Measurements from ENCODE around the gene SH2B3.
A peak's percentile ranks its signal among the peaks of the same experiment; 100 is the strongest.
"Not testable (repeated sequence)": the region's sequence is repeated elsewhere in the genome, so short reads cannot be mapped to it uniquely, and the experiment has no call there.

The SH2B3 gene

DNA sequence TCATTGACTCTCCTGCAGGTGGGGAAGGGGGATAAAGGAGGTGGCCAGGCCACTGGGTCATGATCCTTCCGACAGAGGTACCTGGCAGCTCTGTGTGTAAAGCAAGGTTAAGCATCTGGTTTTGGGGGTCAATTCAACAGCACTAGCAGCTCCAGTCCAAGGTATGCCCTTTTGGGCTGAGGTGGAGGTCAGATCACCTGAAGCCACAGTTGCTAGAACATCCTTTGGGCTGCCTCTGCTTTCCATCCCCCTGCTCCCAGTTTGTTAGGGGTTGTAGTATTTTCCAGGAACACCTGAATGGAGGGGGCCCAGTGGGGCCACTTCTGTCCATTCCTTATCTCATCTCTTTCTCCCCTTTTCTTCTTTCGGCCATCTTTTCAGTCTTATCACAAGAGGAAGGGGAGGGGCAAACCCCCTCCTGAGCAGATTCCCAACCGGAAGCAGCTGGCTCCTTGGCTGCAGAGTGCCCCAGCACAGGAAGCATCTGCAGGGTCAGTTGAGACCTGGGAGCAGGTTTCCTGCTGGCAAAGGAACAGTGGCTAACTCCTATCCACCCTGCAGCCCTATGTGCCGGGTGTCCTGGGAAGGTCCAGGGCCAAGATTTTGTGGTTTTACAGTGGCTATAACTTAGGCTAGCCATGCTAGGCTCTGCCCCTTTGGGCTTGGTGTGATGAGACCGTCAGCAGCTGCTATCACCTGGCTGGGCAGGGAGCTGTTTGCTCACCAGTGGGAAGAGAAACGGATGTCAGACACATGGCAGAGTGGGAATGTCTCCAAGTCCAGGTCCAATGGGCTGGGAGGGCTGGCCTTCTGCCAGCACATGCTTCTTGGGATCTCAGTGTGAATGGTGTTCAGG lies 40.2 kb downstream of the SH2B3 start:
- DNase-seq, result no peak

DNA sequence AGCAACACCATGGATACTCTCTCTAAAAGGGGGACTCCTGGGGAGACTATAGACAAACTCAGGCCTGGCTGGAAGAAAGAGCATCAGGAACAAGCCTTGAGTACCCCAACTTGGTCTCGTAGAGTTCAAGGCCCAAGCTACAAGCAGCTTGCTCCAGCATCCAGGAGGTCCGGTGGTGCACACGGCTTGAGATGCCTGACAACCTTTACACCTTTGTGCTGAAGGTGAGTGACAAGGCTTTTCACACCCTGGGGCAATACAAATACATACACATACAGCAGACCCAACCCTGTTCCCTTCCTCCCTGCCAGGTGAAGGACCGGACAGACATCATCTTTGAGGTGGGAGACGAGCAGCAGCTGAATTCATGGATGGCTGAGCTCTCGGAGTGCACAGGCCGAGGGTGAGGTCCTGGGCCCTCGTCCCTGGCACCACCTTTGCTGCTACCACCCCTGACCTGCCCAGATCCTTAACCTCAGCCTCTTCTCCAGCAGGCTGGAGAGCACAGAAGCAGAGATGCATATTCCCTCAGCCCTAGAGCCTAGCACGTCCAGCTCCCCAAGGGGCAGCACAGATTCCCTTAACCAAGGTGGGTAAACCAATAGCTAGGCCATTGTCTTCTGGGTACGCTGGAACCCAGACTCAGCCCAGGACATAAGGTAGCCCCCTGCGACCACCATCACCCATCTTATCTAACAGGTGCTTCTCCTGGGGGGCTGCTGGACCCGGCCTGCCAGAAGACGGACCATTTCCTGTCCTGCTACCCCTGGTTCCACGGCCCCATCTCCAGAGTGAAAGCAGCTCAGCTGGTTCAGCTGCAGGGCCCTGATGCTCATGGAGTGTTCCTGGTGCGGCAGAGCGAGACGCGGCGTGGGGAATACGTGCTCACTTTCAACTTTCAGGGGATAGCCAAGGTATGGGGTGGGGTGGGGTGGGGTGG lies 41.2 kb downstream of the SH2B3 start:
- DNase-seq, result no peak

DNA sequence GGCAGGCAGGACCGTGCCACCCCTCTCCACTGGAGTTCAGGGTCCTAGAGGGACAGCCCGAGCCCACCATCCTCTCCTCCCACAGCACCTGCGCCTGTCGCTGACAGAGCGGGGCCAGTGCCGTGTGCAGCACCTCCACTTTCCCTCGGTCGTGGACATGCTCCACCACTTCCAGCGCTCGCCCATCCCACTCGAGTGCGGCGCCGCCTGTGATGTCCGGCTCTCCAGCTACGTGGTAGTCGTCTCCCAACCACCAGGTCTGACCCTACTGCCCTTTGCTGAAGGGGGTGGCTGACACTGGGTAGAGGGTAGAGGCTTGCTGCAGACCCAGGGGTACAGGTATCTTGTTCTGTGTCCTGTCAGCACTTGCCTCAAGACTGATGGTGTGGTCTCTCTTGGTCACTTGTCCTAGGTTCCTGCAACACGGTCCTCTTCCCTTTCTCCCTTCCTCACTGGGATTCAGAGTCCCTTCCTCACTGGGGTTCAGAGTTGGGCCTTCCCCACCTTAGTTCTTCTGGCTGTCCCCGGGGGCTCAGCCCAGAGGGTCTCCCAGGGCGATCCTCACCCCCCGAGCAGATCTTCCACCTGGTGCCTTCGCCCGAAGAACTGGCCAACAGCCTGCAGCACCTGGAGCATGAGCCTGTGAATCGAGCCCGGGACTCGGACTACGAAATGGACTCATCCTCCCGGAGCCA lies 42.0 kb downstream of the SH2B3 start:
- DNase-seq, result no peak

DNA sequence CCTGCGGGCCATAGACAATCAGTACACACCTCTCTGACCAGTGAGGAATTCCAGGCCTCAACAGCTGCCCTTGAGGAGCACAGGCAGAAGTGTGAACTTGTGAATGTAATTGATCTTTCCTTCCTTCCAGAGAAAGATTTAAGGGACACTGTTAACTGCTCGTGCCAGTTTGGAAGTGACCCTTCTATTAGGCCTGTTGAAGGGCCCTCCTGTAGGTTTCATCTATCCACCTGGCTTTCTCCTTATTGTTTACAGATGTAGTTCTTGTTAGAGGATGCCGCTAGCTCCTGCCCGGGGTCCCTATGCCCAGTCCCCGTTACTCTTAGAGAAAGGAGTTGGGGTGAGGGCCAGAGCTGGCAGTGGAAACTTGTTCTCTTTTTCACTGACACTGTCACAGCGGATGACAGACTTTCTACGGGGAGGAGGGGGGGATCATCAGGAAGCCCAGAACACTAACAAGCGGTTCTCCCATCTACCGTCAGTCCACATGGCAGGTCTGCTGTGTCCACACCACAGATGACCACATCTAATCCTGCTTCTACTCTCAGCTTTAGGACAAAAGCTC lies 42.6 kb downstream of the SH2B3 start:
- no peak for DNase-seq

DNA sequence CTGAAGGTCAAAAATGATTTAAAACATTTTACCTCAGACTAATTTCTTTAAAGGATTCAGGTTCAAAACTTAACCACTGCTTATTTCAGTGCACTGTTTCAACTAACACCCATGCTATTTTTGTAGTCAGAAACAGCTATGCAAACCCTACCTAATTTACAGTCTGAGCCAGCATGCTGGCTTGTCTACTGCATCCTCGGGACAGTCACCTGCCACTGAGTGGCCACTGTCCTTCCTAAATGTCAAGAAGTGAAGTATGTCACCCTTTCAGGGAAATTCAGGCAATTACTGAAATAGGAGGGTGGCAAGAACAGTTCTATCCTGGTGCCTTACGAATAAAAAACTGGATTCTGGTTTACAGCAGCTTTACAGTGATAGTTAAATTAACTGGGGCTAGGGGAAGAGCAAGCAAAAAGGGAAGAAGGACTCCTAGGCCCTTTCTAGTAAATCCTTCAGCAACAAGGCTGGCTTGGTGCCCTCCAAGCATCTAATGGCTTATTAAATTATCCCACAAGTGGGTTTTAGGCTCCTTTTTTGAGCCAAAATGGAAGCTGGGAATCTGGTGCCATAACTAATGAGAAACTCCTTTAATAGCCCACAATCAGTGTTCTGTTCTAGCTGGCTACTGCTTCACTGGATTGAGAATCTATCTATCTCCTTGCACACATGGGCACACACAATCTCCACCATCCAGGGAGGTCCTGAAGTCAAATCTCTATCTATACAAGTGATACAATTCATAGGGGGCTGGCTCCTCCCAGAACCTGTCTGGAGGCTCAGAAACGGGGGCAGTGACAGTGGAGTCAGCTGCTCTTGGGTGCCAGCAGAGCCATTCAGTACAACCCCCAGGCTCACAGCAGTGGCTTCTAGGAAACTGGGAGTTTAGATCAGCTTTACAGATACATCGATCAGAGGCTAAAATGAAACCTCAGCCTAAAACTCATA lies 43.4 kb downstream of the SH2B3 start:
- no peak for DNase-seq

DNA sequence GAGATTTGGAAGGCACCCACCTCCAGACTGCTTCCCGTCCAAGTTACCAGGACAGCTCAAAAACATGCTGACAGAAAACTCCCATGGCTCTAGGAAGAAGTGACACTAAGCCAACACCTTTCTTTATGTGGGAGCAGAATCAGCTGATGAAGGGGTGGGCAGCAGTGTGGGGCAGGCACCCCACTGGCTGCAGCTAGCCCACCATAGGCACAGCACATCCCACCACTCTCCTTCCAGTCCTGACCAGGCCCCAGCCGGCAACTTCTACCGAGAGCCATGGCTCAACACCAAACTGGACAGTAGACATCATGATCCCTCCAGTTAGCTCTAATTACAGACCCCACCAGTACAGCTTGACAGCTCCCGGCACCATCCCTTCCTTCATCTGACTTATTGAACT lies 45.0 kb downstream of the SH2B3 start:
- no peak for DNase-seq

DNA sequence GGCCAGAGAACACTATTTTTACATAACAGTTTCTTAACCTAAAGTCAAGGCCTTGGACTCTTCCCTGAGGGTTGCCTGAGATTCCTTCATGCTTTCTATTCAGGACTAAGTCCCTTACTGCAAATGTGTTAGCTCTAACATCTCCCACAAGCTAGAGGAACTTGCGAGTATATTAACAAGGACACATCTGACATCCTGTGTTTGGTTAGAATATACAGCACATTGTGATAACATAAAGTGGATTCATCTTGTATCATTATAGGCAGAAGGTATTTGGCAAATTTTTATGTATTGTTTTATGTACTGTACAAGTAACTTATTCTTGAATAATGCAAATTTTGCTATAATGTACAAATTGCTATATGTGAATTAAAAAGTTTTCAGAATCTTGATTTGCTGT lies 45.5 kb downstream of the SH2B3 start:
- DNase-seq, result no peak

DNA sequence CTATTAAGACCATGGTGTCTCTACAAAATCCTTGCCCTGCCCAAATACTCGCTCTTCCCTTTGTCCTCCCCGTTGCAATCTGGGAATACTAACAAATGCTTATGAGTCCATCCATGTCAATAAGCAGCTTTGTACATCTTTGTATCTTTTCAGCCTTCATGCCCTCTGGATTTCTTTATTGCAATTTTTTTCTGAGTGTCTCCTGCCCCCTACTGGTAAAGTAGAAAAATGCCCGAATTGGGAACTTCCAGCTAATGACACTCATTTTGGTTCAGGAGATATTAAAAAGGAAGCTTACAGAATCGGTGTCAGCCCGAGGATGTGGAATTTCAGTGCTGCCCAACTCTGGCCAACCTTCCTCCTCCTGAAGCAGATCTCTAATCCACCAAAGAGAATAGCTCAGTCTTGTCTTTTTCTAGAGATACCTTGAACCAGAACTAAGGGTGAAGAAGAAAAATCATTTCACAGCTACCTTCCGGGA lies 46.0 kb downstream of the SH2B3 start:
- peak; percentile 46 for DNase-seq

DNA sequence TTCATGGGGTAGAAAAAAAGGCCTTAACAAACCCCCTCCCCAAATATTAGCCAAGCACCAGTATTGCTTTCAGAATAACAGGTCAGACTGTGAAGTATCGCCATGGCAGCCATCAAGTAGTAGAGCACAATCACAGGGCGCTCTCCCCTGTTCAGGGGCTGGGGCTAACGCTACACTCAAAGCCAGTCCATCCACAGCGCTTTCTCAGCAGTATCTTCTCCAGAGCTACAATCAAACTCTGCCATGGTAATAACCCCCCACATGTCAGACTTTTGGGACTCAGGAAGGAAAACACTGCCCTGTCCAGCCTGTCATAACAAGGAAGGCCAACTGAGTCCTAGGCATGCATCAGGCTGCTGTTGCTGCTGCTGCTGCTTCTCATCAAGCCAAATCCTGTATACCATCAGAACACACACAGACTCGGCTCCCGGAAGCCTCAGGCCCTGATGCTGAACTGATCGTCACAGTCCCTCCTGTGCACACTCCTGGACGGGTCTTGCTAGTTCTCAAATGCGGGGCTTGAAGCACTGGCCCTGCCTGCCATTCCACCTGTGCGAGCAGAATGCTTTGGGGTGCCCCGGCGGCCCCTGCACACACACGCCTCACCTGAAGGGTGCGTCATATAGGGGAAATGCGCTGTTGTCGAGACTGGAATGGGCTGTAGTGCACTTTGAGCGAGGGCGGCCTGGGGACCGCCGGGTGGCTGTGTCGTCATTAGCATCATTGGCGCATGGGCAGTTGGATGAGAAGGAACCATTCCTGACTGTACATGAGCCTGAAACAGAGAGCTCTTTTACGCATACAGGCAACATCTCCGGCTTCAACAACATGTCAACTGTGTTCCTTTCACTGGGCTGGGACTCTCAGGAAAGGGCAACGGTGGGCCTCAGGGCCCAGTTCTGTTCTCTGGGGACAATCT lies 47.6 kb downstream of the SH2B3 start:
- no peak for DNase-seq

DNA sequence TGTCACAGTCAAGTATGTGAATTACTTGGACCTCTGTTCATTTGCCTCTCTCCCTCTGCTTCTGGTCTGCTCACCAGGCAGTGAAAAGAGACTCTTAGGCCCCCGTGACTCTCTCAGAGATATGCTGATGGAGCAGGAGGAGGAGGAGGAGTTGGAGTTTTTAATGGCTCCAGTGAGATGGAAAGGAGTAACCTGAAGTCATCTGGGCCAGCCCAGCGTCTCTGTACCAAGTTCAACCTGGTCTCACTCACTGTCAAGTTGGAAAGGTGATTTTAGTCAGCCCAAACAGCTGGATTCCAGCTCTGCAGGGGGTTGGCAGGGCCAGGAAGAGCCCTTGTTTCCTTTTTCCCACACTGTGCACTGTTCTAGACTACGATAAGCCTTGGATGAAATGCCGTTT lies 48.6 kb downstream of the SH2B3 start:
- DNase-seq, result no peak

DNA sequence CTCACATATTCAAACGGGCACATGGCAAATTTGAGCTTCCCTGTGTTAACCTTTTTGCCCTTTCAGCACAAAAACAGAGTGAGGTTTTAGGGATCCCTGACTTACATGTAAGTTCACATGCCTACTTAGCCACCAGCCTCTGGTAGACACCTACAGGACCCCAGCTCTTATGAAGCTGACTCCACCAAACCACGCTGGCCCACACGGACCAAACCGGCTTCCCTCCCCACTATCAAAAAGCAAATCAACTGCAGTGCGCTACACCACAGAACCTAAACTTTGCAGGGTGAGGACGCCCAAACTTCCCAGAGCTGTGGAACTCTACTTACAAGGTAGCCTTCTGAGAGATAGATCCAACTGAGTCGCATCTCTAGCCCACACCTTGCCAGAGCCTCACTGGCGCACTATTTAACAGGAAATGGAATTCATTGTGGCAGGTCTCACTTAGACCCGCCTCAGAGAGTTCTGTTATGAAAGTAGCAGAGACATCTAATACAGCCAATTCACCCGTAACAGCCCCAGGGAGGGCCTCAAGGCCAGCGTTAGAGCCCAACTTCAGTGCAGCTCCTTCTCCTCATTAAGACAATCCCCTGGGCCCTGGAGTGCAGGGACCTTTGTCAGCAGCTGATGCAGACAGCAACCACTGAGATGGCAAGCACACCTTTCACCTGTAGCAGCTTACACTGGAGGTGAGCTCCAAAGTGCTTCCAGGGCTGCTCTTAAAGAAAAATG lies 49.2 kb downstream of the SH2B3 start:
- DNase-seq, result no peak

DNA sequence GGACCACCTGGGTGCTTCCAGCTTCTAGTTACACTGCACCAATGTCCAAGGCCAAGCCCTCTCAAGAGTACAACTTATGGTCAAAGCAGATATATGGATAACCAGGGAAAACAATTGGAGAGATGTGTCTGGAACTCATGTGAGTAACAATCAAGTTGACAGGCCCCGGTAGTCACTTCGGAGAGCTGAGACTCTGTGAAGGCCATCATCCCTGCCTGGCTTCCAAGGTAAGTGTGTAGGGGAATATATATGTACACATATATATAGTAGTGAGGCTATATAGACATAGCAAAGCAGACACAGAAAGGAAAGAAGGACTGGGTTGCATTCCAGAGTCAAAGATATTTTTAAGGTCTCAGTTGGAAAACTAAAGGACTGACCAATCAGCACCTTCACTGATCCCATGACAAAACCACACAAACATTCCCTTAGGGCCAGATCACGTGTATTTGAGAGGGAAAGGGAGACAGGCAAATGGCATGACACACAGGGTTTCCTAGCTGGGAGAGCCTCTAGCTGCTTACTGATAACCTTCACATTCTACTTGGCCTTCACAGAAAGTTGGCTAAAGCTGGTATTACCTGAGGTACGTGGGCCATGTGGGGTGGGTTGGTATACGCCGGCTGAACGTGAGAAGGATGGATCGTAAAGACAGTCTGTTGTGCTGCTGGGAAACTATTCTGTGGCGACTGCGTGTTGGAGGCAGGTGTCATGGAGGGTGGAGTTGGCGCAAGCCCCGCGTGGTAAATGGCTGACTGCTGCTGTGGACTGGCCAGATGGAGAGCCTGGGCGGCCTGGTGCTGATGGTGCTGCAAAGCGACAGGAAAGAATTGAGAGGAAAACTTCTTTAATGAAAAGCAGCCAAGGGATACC lies 50.0 kb downstream of the SH2B3 start:
- no peak for DNase-seq

DNA sequence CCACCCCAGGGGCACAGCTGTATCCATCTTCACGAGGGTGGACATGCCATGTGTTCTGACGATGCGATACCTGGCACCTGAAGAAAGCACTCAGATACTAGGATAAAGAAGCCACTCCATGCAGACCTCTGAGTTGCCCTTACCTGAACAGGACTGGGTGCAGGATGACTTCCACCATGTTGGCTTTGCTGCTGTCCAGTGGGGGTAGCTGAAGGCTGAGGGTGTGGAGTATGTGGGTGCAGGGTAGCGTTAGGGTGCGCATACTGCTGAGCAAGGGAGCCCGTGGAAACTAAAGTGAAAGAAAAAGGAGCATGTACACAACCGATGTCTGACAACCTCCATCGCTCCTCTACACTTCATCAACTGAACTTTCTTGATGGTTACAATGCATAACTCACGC lies 51.3 kb downstream of the SH2B3 start:
- no peak for DNase-seq

DNA sequence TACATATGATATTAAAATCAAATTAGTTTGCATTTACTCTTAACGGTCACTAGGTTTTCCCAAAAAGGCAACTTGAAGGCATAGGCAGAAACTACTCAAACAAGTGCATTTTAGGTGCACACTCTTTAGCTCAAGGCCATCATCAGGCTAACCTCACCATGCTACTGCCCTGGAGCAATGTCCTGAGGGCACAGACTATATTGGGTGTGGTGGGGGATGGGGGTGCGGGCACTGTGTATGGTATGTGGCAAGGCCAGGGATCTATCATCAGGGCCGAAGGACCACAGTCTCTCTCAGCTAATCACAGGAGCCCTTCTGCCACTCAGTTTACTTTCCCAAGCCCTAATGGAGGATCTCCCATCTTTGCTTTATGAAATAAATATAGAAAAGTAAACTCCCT lies 51.9 kb downstream of the SH2B3 start:
- DNase-seq, result no peak

DNA sequence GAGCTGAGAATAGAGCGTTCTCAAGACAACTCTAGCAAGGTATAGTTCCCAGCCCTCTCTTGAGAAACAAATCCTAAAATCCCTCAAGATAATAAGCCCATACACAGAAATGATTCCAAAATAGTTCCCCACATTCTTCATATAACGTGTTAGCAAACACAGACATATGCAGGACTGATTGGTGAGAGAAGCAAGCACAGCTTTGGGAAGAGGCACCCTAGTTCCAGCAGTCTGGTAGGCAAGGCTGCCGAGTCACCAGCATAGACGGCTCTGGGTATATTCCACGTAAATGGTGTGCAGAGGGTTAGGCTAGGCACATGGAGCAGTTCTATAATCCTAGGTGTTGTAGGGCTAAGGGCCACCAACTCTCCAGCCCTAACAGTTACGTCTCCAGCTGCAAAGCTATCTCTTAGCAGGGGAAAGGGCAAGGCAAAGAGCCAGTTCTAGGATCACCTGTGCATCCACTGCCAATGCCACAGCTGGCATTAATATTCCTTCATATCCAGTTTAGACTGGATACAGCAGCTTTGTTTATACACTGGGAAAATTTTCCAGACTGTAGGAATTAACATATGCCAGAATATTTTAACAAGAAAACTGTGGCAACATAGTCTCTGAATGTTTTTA lies 52.9 kb downstream of the SH2B3 start:
- DNase-seq, result no peak

DNA sequence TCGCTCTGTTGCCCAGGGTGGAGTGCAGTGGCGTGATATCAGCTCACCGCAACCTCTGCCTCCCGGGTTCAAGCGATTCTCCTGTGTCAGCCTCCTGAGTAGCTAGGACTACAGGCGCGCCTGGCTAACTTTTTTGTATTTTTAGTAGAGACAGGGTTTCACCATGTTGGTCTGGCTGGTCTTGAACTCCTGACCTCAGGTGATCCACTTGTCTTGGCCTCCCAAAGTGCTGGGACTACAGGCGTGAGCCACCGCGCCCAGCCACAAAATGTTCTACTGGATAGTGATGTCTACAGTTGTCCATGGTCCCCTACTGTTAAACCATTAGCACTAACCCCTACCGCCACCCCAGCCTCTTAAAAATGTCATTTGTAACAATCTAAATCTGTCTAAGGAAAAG lies 54.4 kb downstream of the SH2B3 start:
- not testable (repeated sequence) for DNase-seq

DNA sequence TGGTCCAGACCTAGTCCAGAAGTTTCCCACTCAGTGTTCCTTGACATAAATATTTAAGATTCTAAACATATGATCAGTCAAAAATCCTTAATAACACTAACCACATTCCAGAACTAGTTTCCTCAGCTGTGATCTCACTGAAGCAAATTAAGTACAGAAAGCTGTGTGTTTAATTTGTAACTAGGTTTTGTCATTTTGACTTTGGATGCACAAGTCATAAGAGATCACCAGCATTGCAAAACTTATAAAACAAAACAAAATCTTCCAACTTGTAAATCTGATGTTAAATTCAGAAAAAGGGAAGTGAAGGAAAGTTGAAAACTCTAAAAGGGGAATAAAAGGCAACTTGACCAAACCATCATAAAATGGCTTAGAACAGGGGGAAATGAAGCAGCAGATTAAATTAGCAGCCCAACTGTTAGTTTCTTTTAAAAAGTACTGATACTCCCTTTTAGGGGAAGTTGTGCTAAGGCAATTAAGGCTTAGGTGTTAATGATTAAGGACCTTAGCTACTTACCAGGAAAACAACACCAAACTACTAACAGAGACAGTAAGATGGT lies 56.6 kb downstream of the SH2B3 start:
- DNase-seq, result no peak

Data from KG1 (cell line).